Measurements from ENCODE around the gene BMAL2.

The BMAL2 gene

GRCh38 chr12:27344760-27345159 lies 12.1 kb downstream of the BMAL2 start:
- Mint-ChIP-seq H3K4me1 (no peaks in the 10 kb centered on the region), H3K36me3 (ENCODE audit: insufficient read depth) (no peaks in the 10 kb centered on the region), H3K27me3 (peaks cover 17% of the 10 kb centered on the region), H3K27ac (ENCODE audit: low read depth) (no peak overlapping the region), H3K9me3 (no peaks in the 10 kb centered on the region), H3K4me3 (no peak overlapping the region)
- no peak for DNase-seq (ENCODE audit: low spot score in 2 of 2)
- no peak for ATAC-seq (replicated peaks; ENCODE audit: extremely low read depth, poor library complexity, severe bottlenecking)

- H3K4me1 Mint-ChIP-seq: no peaks in the 10 kb centered on the region
- H3K36me3 Mint-ChIP-seq (ENCODE audit: insufficient read depth): no peaks in the 10 kb centered on the region
- DNase-seq (ENCODE audit: low spot score in 2 of 2) (no peak), ATAC-seq (replicated peaks; ENCODE audit: extremely low read depth, poor library complexity, severe bottlenecking) (no peak)
- H3K27ac Mint-ChIP-seq (ENCODE audit: low read depth): no peak overlapping the region
- H3K27me3 Mint-ChIP-seq: peaks cover 21% of the 10 kb centered on the region
- H3K9me3 Mint-ChIP-seq: no peaks in the 10 kb centered on the region
- no peak overlapping the region for H3K4me3 Mint-ChIP-seq
Measured at GRCh38 chr12:27345376-27345775, 12.7 kb downstream of the BMAL2 start.

- Mint-ChIP-seq H3K36me3 (ENCODE audit: insufficient read depth) (no peaks in the 10 kb centered on the region), H3K27ac (ENCODE audit: low read depth) (no peak overlapping the region), H3K4me3 (no peak overlapping the region), H3K27me3 (peaks cover 30% of the 10 kb centered on the region), H3K9me3 (no peaks in the 10 kb centered on the region), H3K4me1 (no peaks in the 10 kb centered on the region)
- no peak for DNase-seq (ENCODE audit: low spot score in 2 of 2)
- ATAC-seq (replicated peaks; ENCODE audit: extremely low read depth, poor library complexity, severe bottlenecking): no peak
Measured at GRCh38 chr12:27347779-27348178, 15.1 kb downstream of the BMAL2 start.

GRCh38 chr12:27351476-27351875 lies 18.8 kb downstream of the BMAL2 start:
- H3K9me3 Mint-ChIP-seq: no peaks in the 10 kb centered on the region
- H3K36me3 Mint-ChIP-seq (ENCODE audit: insufficient read depth): no peaks in the 10 kb centered on the region
- ATAC-seq (replicated peaks; ENCODE audit: extremely low read depth, poor library complexity, severe bottlenecking) (no peak), DNase-seq (ENCODE audit: low spot score in 2 of 2) (no peak)
- H3K4me3 Mint-ChIP-seq: no peak overlapping the region
- H3K27me3 Mint-ChIP-seq: peaks cover 49% of the 10 kb centered on the region
- no peak overlapping the region for H3K27ac Mint-ChIP-seq (ENCODE audit: low read depth)
- H3K4me1 Mint-ChIP-seq: no peaks in the 10 kb centered on the region

- Mint-ChIP-seq H3K4me1 (no peaks in the 10 kb centered on the region), H3K27me3 (peaks cover 42% of the 10 kb centered on the region)
- no peak for DNase-seq (ENCODE audit: low spot score in 2 of 2)
Measured at GRCh38 chr12:27355486-27355885, 22.9 kb downstream of the BMAL2 start.

GRCh38 chr12:27355979-27356378 lies 23.3 kb downstream of the BMAL2 start:
- Mint-ChIP-seq H3K4me3 (no peak overlapping the region), H3K27ac (ENCODE audit: low read depth) (no peak overlapping the region), H3K36me3 (ENCODE audit: insufficient read depth) (no peaks in the 10 kb centered on the region), H3K4me1 (no peaks in the 10 kb centered on the region), H3K27me3 (peaks cover 42% of the 10 kb centered on the region), H3K9me3 (no peaks in the 10 kb centered on the region)
- DNase-seq (ENCODE audit: low spot score in 2 of 2): no peak
- ATAC-seq (replicated peaks; ENCODE audit: extremely low read depth, poor library complexity, severe bottlenecking): no peak

More at GRCh38 chr12:27355486-27355885, 22.9 kb downstream of the BMAL2 start:
- ATAC-seq (replicated peaks; ENCODE audit: extremely low read depth, poor library complexity, severe bottlenecking): no peak
- Mint-ChIP-seq H3K27ac (ENCODE audit: low read depth) (no peak overlapping the region), H3K36me3 (ENCODE audit: insufficient read depth) (no peaks in the 10 kb centered on the region), H3K4me3 (no peak overlapping the region), H3K9me3 (no peaks in the 10 kb centered on the region)

GRCh38 chr12:27359578-27360340 lies 27.1 kb downstream of the BMAL2 start:
- Mint-ChIP-seq H3K4me1 (no peaks in the 10 kb centered on the region), H3K9me3 (no peaks in the 10 kb centered on the region), H3K27ac (ENCODE audit: low read depth) (no peak overlapping the region), H3K27me3 (peaks cover 31% of the 10 kb centered on the region), H3K4me3 (no peak overlapping the region), H3K36me3 (ENCODE audit: insufficient read depth) (no peaks in the 10 kb centered on the region)
- DNase-seq (ENCODE audit: low spot score in 2 of 2) (no peak), ATAC-seq (replicated peaks; ENCODE audit: extremely low read depth, poor library complexity, severe bottlenecking) (no peak)

- peaks cover 15% of the 10 kb centered on the region for H3K27me3 Mint-ChIP-seq
- H3K27ac Mint-ChIP-seq (ENCODE audit: low read depth): no peak overlapping the region
- H3K4me3 Mint-ChIP-seq: no peak overlapping the region
- no peaks in the 10 kb centered on the region for H3K36me3 Mint-ChIP-seq (ENCODE audit: insufficient read depth)
- no peaks in the 10 kb centered on the region for H3K9me3 Mint-ChIP-seq
- DNase-seq (ENCODE audit: low spot score in 2 of 2) (no peak), ATAC-seq (replicated peaks; ENCODE audit: extremely low read depth, poor library complexity, severe bottlenecking) (no peak)
- H3K4me1 Mint-ChIP-seq: no peaks in the 10 kb centered on the region
Measured at GRCh38 chr12:27361372-27361771, 28.7 kb downstream of the BMAL2 start.

GRCh38 chr12:27366621-27367020 lies 34.0 kb downstream of the BMAL2 start:
- Mint-ChIP-seq H3K9me3 (no peaks in the 10 kb centered on the region), H3K4me1 (no peaks in the 10 kb centered on the region), H3K27ac (ENCODE audit: low read depth) (no peak overlapping the region), H3K4me3 (no peak overlapping the region), H3K36me3 (ENCODE audit: insufficient read depth) (peaks cover 2% of the 10 kb centered on the region), H3K27me3 (peaks cover 37% of the 10 kb centered on the region)
- ATAC-seq (replicated peaks; ENCODE audit: extremely low read depth, poor library complexity, severe bottlenecking) (no peak), DNase-seq (ENCODE audit: low spot score in 2 of 2) (no peak)

- Mint-ChIP-seq H3K4me1 (no peaks in the 10 kb centered on the region), H3K36me3 (ENCODE audit: insufficient read depth) (peaks cover 2% of the 10 kb centered on the region), H3K4me3 (no peak overlapping the region), H3K27me3 (peaks cover 37% of the 10 kb centered on the region), H3K9me3 (no peaks in the 10 kb centered on the region), H3K27ac (ENCODE audit: low read depth) (no peak overlapping the region)
- ATAC-seq (replicated peaks; ENCODE audit: extremely low read depth, poor library complexity, severe bottlenecking): no peak
- DNase-seq (ENCODE audit: low spot score in 2 of 2): no peak
Measured at GRCh38 chr12:27367078-27367477, 34.4 kb downstream of the BMAL2 start.

- no peaks in the 10 kb centered on the region for H3K9me3 Mint-ChIP-seq
- H3K4me1 Mint-ChIP-seq: no peaks in the 10 kb centered on the region
- H3K27ac Mint-ChIP-seq (ENCODE audit: low read depth): no peak overlapping the region
- ATAC-seq (replicated peaks; ENCODE audit: extremely low read depth, poor library complexity, severe bottlenecking) (no peak), DNase-seq (ENCODE audit: low spot score in 2 of 2) (no peak)
- H3K4me3 Mint-ChIP-seq: no peak overlapping the region
- no peaks in the 10 kb centered on the region for H3K27me3 Mint-ChIP-seq
- H3K36me3 Mint-ChIP-seq (ENCODE audit: insufficient read depth): no peaks in the 10 kb centered on the region
Measured at GRCh38 chr12:27382171-27382795, 49.6 kb downstream of the BMAL2 start.

All from central memory CD8-positive, alpha-beta T cell (primary cell).